Measurements from ENCODE around the gene ROR2.

ROR2 gene

GRCh38 chr9:91603932-91604331, 346.1 kb downstream of the ROR2 start:
- no peak for DNase-seq

- no peak for DNase-seq
These were observed 350.5 kb downstream of the ROR2 start for GRCh38 chr9:91599564-91599963.

- DNase-seq, result no peak
These were observed 358.4 kb downstream of the ROR2 start for GRCh38 chr9:91591627-91592026.

- no peak for DNase-seq
These were observed 360.9 kb downstream of the ROR2 start for GRCh38 chr9:91589101-91589553.

GRCh38 chr9:91586282-91586681, 363.7 kb downstream of the ROR2 start:
- DNase-seq, result no peak

GRCh38 chr9:91583966-91584365, 366.1 kb downstream of the ROR2 start:
- DNase-seq, result no peak

GRCh38 chr9:91583161-91583875, 366.7 kb downstream of the ROR2 start:
- no peak for DNase-seq

- no peak for DNase-seq
These were observed 367.8 kb downstream of the ROR2 start for GRCh38 chr9:91582181-91582580.

GRCh38 chr9:91580136-91580535, 369.9 kb downstream of the ROR2 start:
- DNase-seq, result no peak

GRCh38 chr9:91578911-91579310, 371.1 kb downstream of the ROR2 start:
- DNase-seq, result no peak

GRCh38 chr9:91577633-91578061, 372.4 kb downstream of the ROR2 start:
- no peak for DNase-seq

- DNase-seq, result no peak
These were observed 377.2 kb downstream of the ROR2 start for GRCh38 chr9:91572811-91573210.

GRCh38 chr9:91572044-91572443, 378.0 kb downstream of the ROR2 start:
- DNase-seq, result no peak

- DNase-seq, result no peak
These were observed 379.0 kb downstream of the ROR2 start for GRCh38 chr9:91571036-91571435.

- DNase-seq, result no peak
These were observed 382.3 kb downstream of the ROR2 start for GRCh38 chr9:91567642-91568274.

GRCh38 chr9:91564081-91564670, 385.9 kb downstream of the ROR2 start:
- DNase-seq, result no peak

GRCh38 chr9:91562416-91562815, 387.6 kb downstream of the ROR2 start:
- DNase-seq, result no peak

- no peak for DNase-seq
These were observed 389.7 kb downstream of the ROR2 start for GRCh38 chr9:91560301-91560700.

GRCh38 chr9:91558879-91559278, 391.1 kb downstream of the ROR2 start:
- DNase-seq, result no peak

GRCh38 chr9:91558395-91558794, 391.6 kb downstream of the ROR2 start:
- no peak for DNase-seq

GRCh38 chr9:91557327-91557726, 392.7 kb downstream of the ROR2 start:
- no peak for DNase-seq

GRCh38 chr9:91555132-91555531, 394.9 kb downstream of the ROR2 start:
- no peak for DNase-seq

GRCh38 chr9:91549177-91549576, 400.9 kb downstream of the ROR2 start:
- DNase-seq, result no peak

- DNase-seq, result no peak
These were observed 402.9 kb downstream of the ROR2 start for GRCh38 chr9:91547081-91547480.

All from left hindlimb (tissue), 1 donor.